ENCODE data around the gene PLA1A.
"Not testable (repeated sequence)": the region's sequence is repeated elsewhere in the genome, so short reads cannot be mapped to it uniquely, and the experiment has no call there.

GRCh38 chr3:119594929-119595328 lies 2.8 kb upstream of the PLA1A start:
- TF ChIP-seq POLR2A (IDR thresholded peaks at IDR 0.05; ENCODE audit: low read length); GATA1 (IDR thresholded peaks at IDR 0.05; ENCODE audit: low read depth, low read length): not testable (repeated sequence)

All from erythroblast (primary cell).